Measurements from ENCODE around the gene USP19. TPM values are rescaled to one million over a fixed set of nuclear protein-coding genes. Genes with fewer than 3 reads are reported as not detected.

The USP19 gene
- total RNA-seq, 1 experiment from 2014 or later: 39.3 TPM

- no peak overlapping the region for H3K4me3 Mint-ChIP-seq (ENCODE audit: unreplicated experiment)
- TF ChIP-seq, protein P1, sequence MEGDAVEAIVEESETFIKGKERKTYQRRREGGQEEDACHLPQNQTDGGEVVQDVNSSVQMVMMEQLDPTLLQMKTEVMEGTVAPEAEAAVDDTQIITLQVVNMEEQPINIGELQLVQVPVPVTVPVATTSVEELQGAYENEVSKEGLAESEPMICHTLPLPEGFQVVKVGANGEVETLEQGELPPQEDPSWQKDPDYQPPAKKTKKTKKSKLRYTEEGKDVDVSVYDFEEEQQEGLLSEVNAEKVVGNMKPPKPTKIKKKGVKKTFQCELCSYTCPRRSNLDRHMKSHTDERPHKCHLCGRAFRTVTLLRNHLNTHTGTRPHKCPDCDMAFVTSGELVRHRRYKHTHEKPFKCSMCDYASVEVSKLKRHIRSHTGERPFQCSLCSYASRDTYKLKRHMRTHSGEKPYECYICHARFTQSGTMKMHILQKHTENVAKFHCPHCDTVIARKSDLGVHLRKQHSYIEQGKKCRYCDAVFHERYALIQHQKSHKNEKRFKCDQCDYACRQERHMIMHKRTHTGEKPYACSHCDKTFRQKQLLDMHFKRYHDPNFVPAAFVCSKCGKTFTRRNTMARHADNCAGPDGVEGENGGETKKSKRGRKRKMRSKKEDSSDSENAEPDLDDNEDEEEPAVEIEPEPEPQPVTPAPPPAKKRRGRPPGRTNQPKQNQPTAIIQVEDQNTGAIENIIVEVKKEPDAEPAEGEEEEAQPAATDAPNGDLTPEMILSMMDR (IDR thresholded peaks at IDR 0.05; ENCODE audit: unreplicated experiment): no peak
Observed at GRCh38 chr3:49157289-49157688, 36.7 kb upstream of the USP19 start.

GRCh38 chr3:49153349-49153912 lies 32.8 kb upstream of the USP19 start:
- Mint-ChIP-seq H3K27ac (ENCODE audit: low read depth, unreplicated experiment) (no peak overlapping the region), H3K27me3 (ENCODE audit: insufficient read depth, unreplicated experiment) (no peaks in the 10 kb centered on the region), H3K4me3 (ENCODE audit: unreplicated experiment) (no peak overlapping the region), H3K36me3 (ENCODE audit: insufficient read depth, unreplicated experiment) (no peaks in the 10 kb centered on the region), H3K4me1 (ENCODE audit: insufficient read depth, unreplicated experiment) (no peaks in the 10 kb centered on the region), H3K9me3 (ENCODE audit: unreplicated experiment) (no peaks in the 10 kb centered on the region)
- no peak for DNase-seq (ENCODE audit: unreplicated experiment)
- TF ChIP-seq, protein P1 (IDR thresholded peaks at IDR 0.05; ENCODE audit: unreplicated experiment): no peak
- intact Hi-C loops (cut with micrococcal nuclease): loop anchor here (10.0 kb wide), 1 partner anchor 129 kb away; the partner anchor contains the start of genes IMPDH2 and NDUFAF3
- ChIA-PET CTCF (interaction anchor here (0.9 kb wide), 1 partner anchor 17 kb away, joined by 3 read pairs; no protein-coding TSS in a partner anchor), POLR2A (interaction anchor here (0.5 to 1.2 kb wide), 3 partner anchors 16 to 155 kb away, joined by 3 to 4 read pairs (median 3); partner anchors contain the start of gene QARS1)
- no TSS peak for BruUV-seq (replicated peaks)

More at GRCh38 chr3:49157289-49157688, 36.7 kb upstream of the USP19 start:
- Mint-ChIP-seq H3K9me3 (ENCODE audit: unreplicated experiment) (no peaks in the 10 kb centered on the region), H3K27ac (ENCODE audit: low read depth, unreplicated experiment) (no peak overlapping the region), H3K27me3 (ENCODE audit: insufficient read depth, unreplicated experiment) (no peaks in the 10 kb centered on the region), H3K36me3 (ENCODE audit: insufficient read depth, unreplicated experiment) (no peaks in the 10 kb centered on the region), H3K4me1 (ENCODE audit: insufficient read depth, unreplicated experiment) (no peaks in the 10 kb centered on the region)
- CTCF ChIA-PET: interaction anchor here (0.7 to 1.8 kb wide), 7 partner anchors 35 to 135 kb away, joined by 3 to 4 read pairs (median 3); no protein-coding TSS in a partner anchor
- POLR2A ChIA-PET: interaction anchor here (1.2 to 1.5 kb wide), 4 partner anchors 8 to 25 kb away, joined by 3 to 5 read pairs (median 4); partner anchors contain the start of gene LAMB2
- no TSS peak for BruUV-seq (replicated peaks)
- intact Hi-C loops (cut with micrococcal nuclease): loop anchor here (10.0 kb wide), 1 partner anchor 132 kb away; the partner anchor contains the start of genes IMPDH2 and NDUFAF3
- no peak for DNase-seq (ENCODE audit: unreplicated experiment)

GRCh38 chr3:49151610-49152009 lies 31.0 kb upstream of the USP19 start:
- ChIA-PET POLR2A (interaction anchor here (0.7 kb wide), 1 partner anchor 18 kb away, joined by 3 read pairs; no protein-coding TSS in a partner anchor), CTCF (no interaction called here)
- Mint-ChIP-seq H3K9me3 (ENCODE audit: unreplicated experiment) (no peaks in the 10 kb centered on the region), H3K27ac (ENCODE audit: low read depth, unreplicated experiment) (no peak overlapping the region), H3K27me3 (ENCODE audit: insufficient read depth, unreplicated experiment) (no peaks in the 10 kb centered on the region), H3K36me3 (ENCODE audit: insufficient read depth, unreplicated experiment) (no peaks in the 10 kb centered on the region), H3K4me3 (ENCODE audit: unreplicated experiment) (no peak overlapping the region), H3K4me1 (ENCODE audit: insufficient read depth, unreplicated experiment) (no peaks in the 10 kb centered on the region)
- intact Hi-C loops (cut with micrococcal nuclease): loop anchor here (10.0 kb wide), 1 partner anchor 127 kb away; the partner anchor contains the start of genes IMPDH2 and NDUFAF3
- DNase-seq (ENCODE audit: unreplicated experiment): no peak
- no TSS peak for BruUV-seq (replicated peaks)
- TF ChIP-seq, protein P1 (IDR thresholded peaks at IDR 0.05; ENCODE audit: unreplicated experiment): no peak

- ChIA-PET CTCF (no interaction called here), POLR2A (no interaction called here)
- Mint-ChIP-seq H3K27ac (ENCODE audit: low read depth, unreplicated experiment) (no peak overlapping the region), H3K36me3 (ENCODE audit: insufficient read depth, unreplicated experiment) (no peaks in the 10 kb centered on the region), H3K4me3 (ENCODE audit: unreplicated experiment) (no peak overlapping the region), H3K27me3 (ENCODE audit: insufficient read depth, unreplicated experiment) (no peaks in the 10 kb centered on the region), H3K4me1 (ENCODE audit: insufficient read depth, unreplicated experiment) (no peaks in the 10 kb centered on the region), H3K9me3 (ENCODE audit: unreplicated experiment) (no peaks in the 10 kb centered on the region)
- DNase-seq (ENCODE audit: unreplicated experiment): no peak
- intact Hi-C loops (cut with micrococcal nuclease): no loop called here
- TF ChIP-seq, protein P1 (IDR thresholded peaks at IDR 0.05; ENCODE audit: unreplicated experiment): no peak
- no TSS peak for BruUV-seq (replicated peaks)
Observed at GRCh38 chr3:49148159-49148558, 27.5 kb upstream of the USP19 start.

All from MCF 10A (cell line).